DMS 273 (cell line): ENCODE results near the gene C1orf159.

Experiments
- DNase-seq: peaks from one replicate; lab custom pipeline; 2025; ENCODE audit not compliant: unreplicated experiment; lab: John Stamatoyannopoulos, UW

Gene C1orf159

DNA sequence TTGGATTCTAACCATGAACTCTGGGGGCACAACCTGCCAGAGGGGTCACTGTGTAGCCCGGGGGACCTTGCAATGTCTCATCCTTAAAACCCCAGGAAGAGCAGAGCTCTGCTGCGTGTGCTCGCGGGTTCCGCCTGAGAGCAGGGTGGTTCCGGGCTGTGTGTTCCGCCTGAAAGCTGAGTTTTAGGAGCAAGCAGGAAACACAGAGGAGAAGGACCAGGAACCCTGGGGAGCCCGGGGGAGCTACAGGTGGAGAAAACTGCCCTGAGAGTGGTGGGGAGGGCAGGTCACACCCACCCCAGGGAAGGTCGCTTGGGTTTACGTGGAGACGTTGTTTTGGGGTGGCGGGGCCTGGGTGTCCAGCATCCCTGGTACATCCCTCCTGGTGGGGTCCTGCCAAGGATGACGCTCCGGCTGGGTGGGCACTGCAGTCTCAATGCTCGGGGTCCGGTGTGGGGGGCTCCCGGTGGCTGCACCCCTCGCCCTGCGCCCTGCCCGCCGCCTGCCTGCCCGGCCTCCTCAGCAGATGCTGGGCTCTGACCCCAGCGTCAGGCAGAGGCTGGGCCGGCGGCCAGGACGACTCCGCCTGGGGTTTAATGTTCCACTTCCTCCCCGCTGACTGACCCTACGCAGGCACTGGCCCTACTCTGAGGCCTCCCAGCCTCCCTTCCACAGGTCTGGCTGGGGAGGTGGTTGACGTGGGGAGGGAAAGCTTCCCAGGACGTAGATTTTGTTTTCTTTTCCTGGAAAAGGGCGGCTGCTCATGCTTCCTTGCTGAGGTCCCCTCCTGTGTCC is 17.3 kb upstream of the C1orf159 start:
- DNase-seq = no peak

GRCh38 chr1:1132042-1132950 is 16.4 kb upstream of the C1orf159 start:
- DNase-seq = no peak

- DNase-seq = no peak
Observed at GRCh38 chr1:1130206-1131120, 14.6 kb upstream of the C1orf159 start.

DNA sequence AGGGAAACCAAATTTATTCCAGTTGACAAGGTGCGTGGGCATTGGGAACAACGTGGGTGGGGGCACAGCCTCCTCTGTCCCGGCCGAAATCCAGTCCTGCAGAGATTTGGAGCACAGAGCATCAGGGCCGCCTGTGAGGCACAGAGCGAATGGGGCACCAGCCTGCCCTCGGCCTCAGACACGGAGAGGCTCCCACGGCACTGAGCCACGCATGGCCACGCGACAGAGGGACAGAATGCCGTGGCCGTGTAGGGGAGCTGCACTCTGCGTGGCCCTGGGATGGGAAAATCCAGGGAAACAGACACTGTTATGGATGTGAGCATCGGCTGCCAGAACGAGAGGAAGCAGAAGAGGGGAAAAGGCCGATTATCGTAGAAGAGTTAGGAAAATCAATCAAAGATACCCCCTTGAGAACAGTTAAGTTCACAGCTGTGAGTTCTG is 13.5 kb upstream of the C1orf159 start:
- DNase-seq = no peak

- no peak for DNase-seq
Observed at GRCh38 chr1:1128454-1129139, 12.7 kb upstream of the C1orf159 start.

DNA sequence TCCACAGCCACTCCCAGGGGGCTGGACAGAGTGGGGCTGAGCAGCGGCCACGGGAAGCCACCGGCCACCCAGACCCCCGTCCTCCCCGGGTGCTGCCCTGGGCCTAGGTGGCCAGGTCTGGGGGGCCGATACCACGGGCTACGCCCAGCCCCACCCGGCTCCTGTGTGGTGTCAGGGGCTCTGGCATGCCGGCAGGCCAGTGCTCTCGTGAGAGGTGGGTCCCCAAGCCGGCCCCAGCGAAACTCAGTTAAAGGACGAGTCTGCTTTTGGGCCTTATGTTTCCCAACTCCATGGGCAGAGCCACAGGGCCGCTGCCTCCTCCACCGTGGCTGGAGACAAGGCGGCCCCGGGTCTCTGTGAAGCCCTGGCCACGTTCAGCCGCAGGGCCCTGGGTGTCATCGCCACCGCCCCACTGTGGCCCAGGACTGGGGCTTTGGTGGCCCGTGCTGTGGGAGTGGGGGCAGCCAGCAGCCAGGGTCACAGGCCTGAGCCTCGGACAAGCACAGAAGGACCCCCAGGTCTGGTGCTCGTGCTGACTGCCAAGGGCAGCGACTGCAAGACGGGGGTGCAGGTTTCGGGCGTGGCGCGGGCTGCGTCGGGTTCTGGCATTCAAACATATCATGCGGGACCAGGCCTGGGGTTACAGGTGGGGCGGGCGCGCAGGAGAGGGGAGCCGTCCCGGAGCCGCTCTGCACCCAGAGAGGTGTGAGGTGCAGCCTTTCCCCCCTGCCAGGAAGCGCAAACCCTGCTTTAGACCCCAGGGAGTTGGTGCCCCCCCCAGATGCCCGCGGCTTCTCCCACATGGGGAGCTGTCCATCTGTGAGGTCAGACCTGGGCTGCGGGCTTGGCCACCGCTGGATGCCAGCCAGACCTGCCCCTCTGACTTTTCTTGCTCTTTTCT is 11.9 kb upstream of the C1orf159 start:
- no peak for DNase-seq

DNA sequence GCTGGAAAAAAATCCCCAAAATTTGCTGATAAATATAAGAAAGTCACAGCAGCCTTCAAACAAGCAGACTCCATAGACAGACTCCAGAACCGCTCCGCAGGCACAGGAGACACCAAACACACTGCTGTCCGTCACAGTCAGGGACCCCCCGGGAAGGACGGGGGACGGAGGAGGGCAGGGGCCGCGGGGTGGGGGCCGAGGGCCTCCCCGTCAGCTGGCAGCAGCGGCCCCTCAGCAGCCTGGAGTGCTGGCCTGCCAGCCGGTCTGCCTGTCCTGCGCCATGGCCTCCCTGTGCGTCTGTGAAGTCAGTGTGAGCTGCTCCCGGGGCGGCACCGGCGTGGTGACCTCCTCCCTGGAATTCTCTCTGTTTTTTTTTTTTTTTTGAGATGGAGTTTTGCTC is 10.1 kb upstream of the C1orf159 start:
- DNase-seq = no peak

DNA sequence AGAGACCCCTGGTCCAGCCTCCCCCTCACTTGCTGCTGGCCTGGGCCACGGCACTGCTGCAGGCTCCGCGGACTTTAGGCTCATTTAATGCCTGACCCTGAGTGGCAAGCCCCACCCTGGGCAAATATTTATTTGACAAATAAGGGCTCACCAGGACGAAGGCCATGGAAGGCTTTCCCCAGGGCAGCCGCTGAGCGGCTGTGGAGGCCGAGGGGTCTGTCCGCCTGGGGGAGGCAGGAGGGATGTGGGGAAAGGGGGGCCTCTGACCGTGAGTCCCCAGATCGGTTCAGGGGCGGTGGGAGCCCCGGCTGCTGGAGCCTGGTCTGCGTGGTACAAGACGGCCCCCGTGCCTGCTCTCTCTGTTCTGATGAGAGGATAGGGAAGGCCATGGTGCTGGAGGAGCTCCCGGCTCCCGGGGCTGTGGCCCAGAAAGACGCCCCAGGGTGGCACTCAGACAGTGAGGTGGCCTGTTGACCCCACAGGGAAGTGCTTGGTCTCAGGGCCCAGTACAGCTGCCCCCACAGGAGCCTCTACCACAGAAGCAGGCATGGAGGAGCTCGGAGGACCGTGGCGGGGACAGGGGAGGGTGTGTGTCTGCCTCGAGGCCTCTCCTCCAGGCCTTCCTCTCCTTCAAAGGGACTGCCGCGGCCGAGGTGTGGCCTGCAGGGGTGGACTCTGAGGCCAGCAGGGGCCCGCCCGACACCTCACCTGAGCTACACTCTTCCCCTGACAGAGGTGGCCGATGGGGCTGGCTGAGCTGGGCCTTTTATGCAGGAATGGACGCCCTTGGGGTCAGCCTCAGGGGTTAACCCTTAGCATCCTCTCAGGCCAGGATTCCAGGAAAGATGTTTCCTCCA is 9.1 kb upstream of the C1orf159 start:
- no peak for DNase-seq

DNA sequence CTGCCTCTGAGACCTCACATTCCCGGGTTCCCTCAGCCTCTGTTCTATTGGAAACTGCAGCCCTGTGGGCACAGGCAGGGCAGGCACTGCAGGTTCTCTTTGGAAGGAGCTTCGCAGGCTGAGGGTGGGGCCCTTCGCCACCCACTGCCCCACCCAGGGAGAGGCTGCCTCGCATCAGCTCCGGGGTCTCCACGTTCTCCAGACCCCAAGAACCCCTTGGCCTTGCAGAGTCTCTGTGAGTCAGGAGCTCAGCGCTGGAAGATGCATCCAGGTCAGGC is 8.6 kb upstream of the C1orf159 start:
- DNase-seq = no peak

- no peak for DNase-seq
Observed at GRCh38 chr1:1123581-1124507, 8.0 kb upstream of the C1orf159 start.

GRCh38 chr1:1122981-1123480 is 7.1 kb upstream of the C1orf159 start:
- DNase-seq = peak; percentile 66

DNA sequence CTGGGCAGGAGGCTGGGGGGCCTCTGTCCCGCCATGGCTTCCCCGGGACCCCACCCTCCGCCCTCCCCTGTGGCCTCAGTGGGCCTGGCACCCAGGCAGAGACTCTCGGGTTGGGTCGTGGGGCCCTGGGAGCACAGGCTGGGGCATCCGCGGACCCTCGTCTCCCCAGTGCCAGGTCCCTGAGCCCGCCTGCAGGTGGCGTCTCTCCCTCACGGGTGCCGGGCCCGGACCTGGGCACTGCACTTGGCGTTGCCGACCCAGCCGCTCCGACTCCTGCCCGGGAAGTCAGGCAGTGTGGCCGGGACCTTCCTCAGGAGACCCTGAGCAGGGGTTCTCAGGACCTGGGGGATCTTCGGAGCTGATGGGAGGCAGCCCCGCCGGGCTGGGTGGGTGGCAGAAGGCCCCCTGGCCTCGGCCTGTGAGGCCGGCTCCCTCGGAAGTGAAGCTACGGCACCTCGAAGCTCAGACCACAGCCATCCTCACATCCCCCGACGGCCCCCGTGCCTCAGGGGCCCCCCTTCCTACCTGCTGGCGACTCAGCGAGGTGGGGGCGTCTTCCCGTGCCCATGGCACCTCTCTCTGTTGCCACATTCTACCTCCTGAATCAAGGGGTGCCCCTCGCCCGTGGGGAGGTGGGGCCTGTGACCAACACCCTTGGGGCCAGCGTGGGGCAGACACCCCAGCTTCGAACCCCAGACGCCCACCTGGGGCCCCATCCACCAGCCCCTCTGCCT is 6.4 kb upstream of the C1orf159 start:
- DNase-seq = peak; percentile 90

GRCh38 chr1:1121611-1122077 is 5.8 kb upstream of the C1orf159 start:
- DNase-seq = peak; percentile 67

- DNase-seq = no peak
Observed at GRCh38 chr1:1120866-1121591, 5.1 kb upstream of the C1orf159 start.

DNA sequence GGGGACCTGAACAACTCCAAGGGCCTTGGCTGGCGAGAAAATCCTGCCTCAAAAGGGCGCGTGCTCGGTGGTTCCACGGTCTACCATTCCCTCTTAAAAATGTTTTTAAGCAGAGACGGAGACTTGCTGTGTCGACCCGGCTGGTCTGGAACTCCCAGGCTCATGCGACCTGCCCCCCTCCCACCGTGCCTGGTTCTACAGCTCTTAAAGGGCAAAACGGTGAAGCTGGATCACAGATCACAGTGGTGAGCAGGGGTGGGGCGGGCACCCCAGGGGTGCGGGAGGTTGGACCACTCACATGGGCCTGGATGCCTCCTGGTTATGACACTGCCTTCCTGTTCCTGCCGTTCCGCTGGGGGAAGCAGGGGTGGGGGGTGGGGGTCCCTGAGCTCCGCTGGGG is 4.2 kb upstream of the C1orf159 start:
- no peak for DNase-seq

DNA sequence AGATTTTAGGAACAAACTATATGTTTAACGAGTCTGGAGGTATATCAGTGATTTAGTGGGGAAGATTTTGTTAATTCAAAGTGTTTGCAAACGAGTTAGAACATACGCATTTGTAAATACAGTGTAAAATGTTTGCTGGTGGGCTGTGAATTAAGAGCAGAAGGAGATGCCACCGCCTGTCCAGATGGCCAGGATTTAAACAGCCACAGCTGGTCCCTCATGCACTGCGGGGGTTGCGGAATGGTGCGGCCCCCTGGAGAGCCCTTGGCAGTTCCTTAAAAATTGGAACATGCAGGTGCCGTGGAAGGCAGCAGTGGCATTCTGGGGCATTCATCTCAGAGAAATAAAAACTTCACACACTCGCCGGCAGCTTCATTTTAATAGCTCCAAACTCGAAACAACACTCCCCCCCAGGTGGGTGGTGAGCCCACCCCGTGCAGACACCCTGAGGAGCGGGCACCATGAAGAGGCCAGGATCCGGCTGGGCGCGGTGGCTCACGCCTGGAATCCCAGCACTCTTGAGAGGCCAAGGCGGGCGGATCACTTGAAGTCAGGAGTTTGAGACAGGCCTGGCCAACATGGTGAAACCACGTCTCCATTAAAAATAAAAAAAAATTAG is 3.5 kb upstream of the C1orf159 start:
- peak; percentile 79 for DNase-seq
